Endodermal cell (in vitro differentiated cells): ENCODE measurements around the gene CALCOCO2. TPM values are rescaled to one million over a fixed set of nuclear protein-coding genes. Genes with fewer than 3 reads are reported as not detected.

ENCODE experiments used
- DNase-seq: peaks from one replicate; pipeline ENCODE4 v3.0.0-alpha.2; 2017
- H3K27ac ChIP-seq: 2 replicates; pipeline ENCODE4 v1.5.1; 2013; ENCODE audit warnings: mild to moderate bottlenecking, low read depth, low read length, moderate library complexity
- H3K27me3 ChIP-seq: 2 replicates; pipeline ENCODE4 v1.6.1; 2013; ENCODE audit warnings: mild to moderate bottlenecking, low read length, moderate library complexity; ENCODE audit not compliant: insufficient read depth, control insufficient read depth, poor library complexity, severe bottlenecking
- H3K36me3 ChIP-seq: 2 replicates; pipeline ENCODE4 v1.7.0; 2013; ENCODE audit warnings: mild to moderate bottlenecking, low read length, moderate library complexity; ENCODE audit not compliant: control insufficient read depth, insufficient read depth
- H3K4me1 ChIP-seq: one replicate; pipeline ENCODE4 v1.7.0; 2013; ENCODE audit warnings: low read length; ENCODE audit not compliant: control insufficient read depth, insufficient read depth
- H3K4me3 ChIP-seq: 2 replicates; pipeline ENCODE4 v1.5.1; 2013; ENCODE audit warnings: mild to moderate bottlenecking, low read length, moderate library complexity
- H3K9ac ChIP-seq: 2 replicates; pipeline ENCODE4 v1.6.1; 2013; ENCODE audit warnings: mild to moderate bottlenecking, low read length, moderate library complexity; ENCODE audit not compliant: poor library complexity, severe bottlenecking; ENCODE audit errors: extremely low read depth
- H3K9me3 ChIP-seq: 2 replicates; pipeline ENCODE4 v1.6.1; 2013; ENCODE audit warnings: mild to moderate bottlenecking, low read length, moderate library complexity; ENCODE audit not compliant: control insufficient read depth
- H3K27ac Mint-ChIP-seq: 2 replicates; pipeline ENCODE4 v1.8.0; 2020; ENCODE audit warnings: mixed read lengths
- H3K27me3 Mint-ChIP-seq: 2 replicates; pipeline ENCODE4 v1.8.0; 2021; ENCODE audit warnings: mild to moderate bottlenecking, mixed read lengths; ENCODE audit not compliant: insufficient read depth
- H3K36me3 Mint-ChIP-seq: 2 replicates; pipeline ENCODE4 v1.8.0; 2020; ENCODE audit warnings: low read depth, mixed read lengths
- H3K4me1 Mint-ChIP-seq: 2 replicates; pipeline ENCODE4 v1.8.0; 2020; ENCODE audit warnings: mixed read lengths
- H3K4me3 Mint-ChIP-seq: 2 replicates; pipeline ENCODE4 v1.8.0; 2020; ENCODE audit warnings: mild to moderate bottlenecking, moderate library complexity, mixed read lengths
- H3K9me3 Mint-ChIP-seq: 2 replicates; pipeline ENCODE4 v1.8.0; 2020; ENCODE audit warnings: mild to moderate bottlenecking, mixed read lengths
- WGBS, 2 experiments: methylation state at CpG; one replicate each; pipeline versions ENCODE4 v1.1.5 to v1.1.7; 2013; ENCODE audit warnings: missing lambda C conversion rate in 2 of 2, mixed read lengths in 1 of 2; ENCODE audit not compliant: insufficient coverage in 1 of 2, insufficient read length in 1 of 2; 5-methylcytosine and 5-hydroxymethylcytosine counted together
- total RNA-seq, 2 donors: library from RNA; stranded (reverse); fragmentation: NEBNext Ultra II Directional in 1 of 2; extraction: Animal tissue kit (Norgen Biotek cat#: 25700) in 1 of 2; gene quantifications; 2 replicates in 1 of 2; 3 replicates in 1 of 2; pipeline ENCODE4 v1.2.1, GENCODE V29; 2021
- TF ChIP-seq, protein P1 (sequence below): fragments of 200-600 bp; sonication (generic); conservative IDR thresholded peaks from 2 replicates; pipeline ENCODE4 v1.5.0; 2021; ENCODE audit warnings: antibody characterized with exemption, mild to moderate bottlenecking

Gene CALCOCO2
- total RNA-seq, 2 donors from 2014 or later: 38.4 to 45.2 TPM

DNA sequence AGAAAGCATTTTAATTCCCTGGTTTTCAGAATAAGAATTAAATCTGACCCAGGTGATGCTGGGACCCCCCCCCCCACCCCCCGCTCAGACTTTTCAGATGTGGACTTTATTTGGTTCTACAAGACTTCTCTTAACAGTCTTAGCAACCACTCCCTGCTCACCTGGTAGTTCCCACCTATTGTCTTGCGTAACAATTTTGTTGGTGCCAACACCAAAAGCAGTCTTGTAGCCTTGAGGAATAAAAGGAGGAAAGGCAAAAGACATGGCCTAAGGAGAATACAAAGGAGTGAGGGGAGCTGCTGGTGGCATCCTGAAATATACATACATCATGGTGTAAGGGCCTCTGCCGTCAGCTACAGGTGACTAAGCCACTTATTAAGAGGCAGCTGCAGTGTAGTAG, 18.8 kb upstream of the CALCOCO2 start:
- Mint-ChIP-seq H3K4me3 (no peak overlapping the region), H3K4me1 (peaks cover 11% of the 10 kb centered on the region), H3K27me3 (peaks cover 47% of the 10 kb centered on the region), H3K27ac (no peak overlapping the region), H3K36me3 (no peaks in the 10 kb centered on the region), H3K9me3 (no peaks in the 10 kb centered on the region)
- H3K9ac ChIP-seq: no peak overlapping the region
- H3K9me3 ChIP-seq: no peaks in the 10 kb centered on the region
- no peak overlapping the region for H3K4me3 ChIP-seq
- H3K27me3 ChIP-seq: peaks cover 33% of the 10 kb centered on the region
- peaks cover 5% of the 10 kb centered on the region for H3K4me1 ChIP-seq
- TF ChIP-seq, protein P1, sequence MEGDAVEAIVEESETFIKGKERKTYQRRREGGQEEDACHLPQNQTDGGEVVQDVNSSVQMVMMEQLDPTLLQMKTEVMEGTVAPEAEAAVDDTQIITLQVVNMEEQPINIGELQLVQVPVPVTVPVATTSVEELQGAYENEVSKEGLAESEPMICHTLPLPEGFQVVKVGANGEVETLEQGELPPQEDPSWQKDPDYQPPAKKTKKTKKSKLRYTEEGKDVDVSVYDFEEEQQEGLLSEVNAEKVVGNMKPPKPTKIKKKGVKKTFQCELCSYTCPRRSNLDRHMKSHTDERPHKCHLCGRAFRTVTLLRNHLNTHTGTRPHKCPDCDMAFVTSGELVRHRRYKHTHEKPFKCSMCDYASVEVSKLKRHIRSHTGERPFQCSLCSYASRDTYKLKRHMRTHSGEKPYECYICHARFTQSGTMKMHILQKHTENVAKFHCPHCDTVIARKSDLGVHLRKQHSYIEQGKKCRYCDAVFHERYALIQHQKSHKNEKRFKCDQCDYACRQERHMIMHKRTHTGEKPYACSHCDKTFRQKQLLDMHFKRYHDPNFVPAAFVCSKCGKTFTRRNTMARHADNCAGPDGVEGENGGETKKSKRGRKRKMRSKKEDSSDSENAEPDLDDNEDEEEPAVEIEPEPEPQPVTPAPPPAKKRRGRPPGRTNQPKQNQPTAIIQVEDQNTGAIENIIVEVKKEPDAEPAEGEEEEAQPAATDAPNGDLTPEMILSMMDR: no peak
- no peak overlapping the region for H3K27ac ChIP-seq
- H3K36me3 ChIP-seq: no peaks in the 10 kb centered on the region
- DNase-seq: no peak
- WGBS, 2 experiments: 85 to 92% methylated on average over 2 of the region's 3 CpGs

DNA sequence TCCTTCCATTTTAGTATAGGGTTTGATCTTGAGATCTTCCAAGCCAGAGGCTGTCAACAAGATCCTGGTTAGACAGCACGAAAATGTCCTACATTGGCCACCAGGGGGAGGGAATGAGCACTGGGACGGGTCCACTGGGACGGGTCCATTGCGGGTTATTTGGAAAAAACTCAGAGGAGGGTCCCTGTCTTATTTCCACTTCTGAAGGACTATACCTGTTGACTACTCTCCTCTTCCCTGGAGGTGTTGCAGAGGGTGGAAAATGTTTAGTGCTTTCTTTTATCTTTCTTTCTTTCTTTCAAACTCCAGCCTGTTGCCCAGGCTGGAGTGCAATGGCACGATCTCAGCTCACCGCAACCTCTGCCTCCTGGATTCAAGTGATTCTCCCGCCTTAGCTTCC, 16.3 kb upstream of the CALCOCO2 start:
- Histone ChIP-seq H3K27me3 (peaks cover 33% of the 10 kb centered on the region), H3K27ac (no peak overlapping the region), H3K9me3 (no peaks in the 10 kb centered on the region), H3K36me3 (no peaks in the 10 kb centered on the region), H3K4me1 (peaks cover 11% of the 10 kb centered on the region), H3K4me3 (no peak overlapping the region), H3K9ac (no peak overlapping the region)
- no peaks in the 10 kb centered on the region for H3K36me3 Mint-ChIP-seq
- H3K27ac Mint-ChIP-seq: no peak overlapping the region
- H3K4me1 Mint-ChIP-seq: peaks cover 18% of the 10 kb centered on the region
- DNase-seq: peak; percentile 94
- WGBS, 2 experiments: 29 to 40% methylated on average over 5 to 7 of the region's 7 CpGs
- H3K27me3 Mint-ChIP-seq: peaks cover 38% of the 10 kb centered on the region
- TF ChIP-seq, protein P1: peak; percentile 95
- no peak overlapping the region for H3K4me3 Mint-ChIP-seq
- H3K9me3 Mint-ChIP-seq: no peaks in the 10 kb centered on the region

DNA sequence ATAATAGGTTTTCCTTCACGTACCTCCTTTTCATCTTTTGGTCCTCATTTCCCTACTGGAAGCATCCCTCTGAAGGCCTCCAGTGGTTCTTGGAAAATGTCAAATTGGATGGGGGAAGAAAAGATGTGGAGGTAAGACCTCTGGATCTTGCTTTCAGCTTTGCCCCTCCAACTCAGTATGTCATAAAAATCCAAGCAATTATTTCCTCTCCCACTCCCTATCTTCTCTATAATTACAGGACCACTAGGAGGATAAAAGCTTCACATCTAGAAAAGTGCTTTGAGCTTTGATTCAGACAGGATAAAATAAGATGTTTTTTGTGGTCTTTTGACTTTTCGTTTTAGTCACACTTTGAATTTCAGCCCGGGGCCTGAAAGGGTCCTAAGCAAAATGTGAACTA, 15.5 kb upstream of the CALCOCO2 start:
- no peaks in the 10 kb centered on the region for H3K36me3 Mint-ChIP-seq
- peaks cover 33% of the 10 kb centered on the region for H3K27me3 ChIP-seq

More for the DNA sequence above, 15.5 kb upstream of the CALCOCO2 start:
- Histone ChIP-seq H3K4me3 (no peak overlapping the region), H3K9ac (no peak overlapping the region), H3K27ac (no peak overlapping the region), H3K9me3 (no peaks in the 10 kb centered on the region), H3K4me1 (peaks cover 11% of the 10 kb centered on the region), H3K36me3 (no peaks in the 10 kb centered on the region)
- Mint-ChIP-seq H3K4me1 (peaks cover 18% of the 10 kb centered on the region), H3K4me3 (no peak overlapping the region), H3K9me3 (no peaks in the 10 kb centered on the region), H3K27me3 (peaks cover 35% of the 10 kb centered on the region), H3K27ac (no peak overlapping the region)
- TF ChIP-seq, protein P1: no peak
- DNase-seq: no peak
- 86 to 96% methylated on average over 2 of the region's 3 CpGs for WGBS, 2 experiments
